ENCODE data around the gene IER2. TPM values are rescaled to one million over a fixed set of nuclear protein-coding genes. Genes with fewer than 3 reads are reported as not detected.

The IER2 gene
- total and polyA plus RNA-seq, 2 of the 4 experiments (the other 2 are of a cell fraction), result 7.7 to 102 TPM

DNA sequence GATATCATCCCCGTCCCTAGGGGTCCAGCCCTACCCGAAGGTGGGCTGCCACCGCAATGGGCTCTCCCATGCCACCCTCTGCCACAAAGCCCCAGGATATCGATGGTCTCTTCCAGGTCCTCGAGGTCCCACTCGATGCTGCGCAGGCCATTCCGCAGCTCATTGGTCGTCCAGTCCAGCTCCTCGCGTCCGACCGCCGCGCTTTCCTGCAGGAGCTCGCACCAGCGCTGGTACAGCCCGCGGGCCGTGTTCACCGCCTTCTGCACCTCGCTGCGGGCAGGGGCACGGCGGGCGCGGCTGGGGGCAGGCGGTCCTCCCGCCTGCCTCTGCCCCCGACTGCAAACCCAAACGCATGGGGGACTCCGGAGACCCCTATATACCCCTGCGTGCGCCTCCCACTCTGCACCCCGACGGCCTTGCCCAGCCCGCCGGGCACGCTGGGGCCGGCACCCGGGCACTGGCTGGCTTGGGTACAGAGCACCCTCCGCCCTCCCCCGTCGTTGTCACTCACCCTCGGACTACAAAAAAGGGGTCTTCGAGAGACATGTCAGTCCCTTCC lies 504 bp upstream of the IER2 start:
- TF ChIP-seq RAD21 (IDR thresholded peaks at IDR 0.05; ENCODE audit: low read length) (peak; percentile 8; the same call in 1 of the 2 replicates), MAZ (IDR thresholded peaks at IDR 0.05; ENCODE audit: borderline replicate concordance, low read depth, low read length) (no peak), MAFK (IDR thresholded peaks at IDR 0.05; ENCODE audit: low read depth, low read length) (no peak), CEBPB (IDR thresholded peaks at IDR 0.05; ENCODE audit: low read depth, low read length) (no peak), BHLHE40 (IDR thresholded peaks at IDR 0.05; ENCODE audit: low read depth, low read length) (no peak), SMC3 (IDR thresholded peaks at IDR 0.05; ENCODE audit: low read depth, low read length) (0 out of 2 replicates have a peak, but pooled peaks have one; percentile 8), RCOR1 (IDR thresholded peaks at IDR 0.05; ENCODE audit: insufficient replicate concordance, low read length) (no peak), POLR2A (IDR thresholded peaks at IDR 0.05; ENCODE audit: low read depth, low read length) (no peak), CHD1 (IDR thresholded peaks at IDR 0.05; ENCODE audit: low read depth, low read length) (no peak), FOS (IDR thresholded peaks at IDR 0.05; ENCODE audit: low read depth, low read length) (no peak), NFE2L2 (IDR thresholded peaks at IDR 0.05; ENCODE audit: low read depth, low read length) (no peak), MXI1 (IDR thresholded peaks at IDR 0.05; ENCODE audit: borderline replicate concordance, low read depth, low read length) (peak; percentile 11; the same call in 1 of the 2 replicates)
- TF ChIP-seq, protein P1, sequence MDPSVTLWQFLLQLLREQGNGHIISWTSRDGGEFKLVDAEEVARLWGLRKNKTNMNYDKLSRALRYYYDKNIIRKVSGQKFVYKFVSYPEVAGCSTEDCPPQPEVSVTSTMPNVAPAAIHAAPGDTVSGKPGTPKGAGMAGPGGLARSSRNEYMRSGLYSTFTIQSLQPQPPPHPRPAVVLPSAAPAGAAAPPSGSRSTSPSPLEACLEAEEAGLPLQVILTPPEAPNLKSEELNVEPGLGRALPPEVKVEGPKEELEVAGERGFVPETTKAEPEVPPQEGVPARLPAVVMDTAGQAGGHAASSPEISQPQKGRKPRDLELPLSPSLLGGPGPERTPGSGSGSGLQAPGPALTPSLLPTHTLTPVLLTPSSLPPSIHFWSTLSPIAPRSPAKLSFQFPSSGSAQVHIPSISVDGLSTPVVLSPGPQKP (IDR thresholded peaks at IDR 0.05; ENCODE audit: borderline replicate concordance, low read depth, low read length), result no peak
- TF ChIP-seq, protein P2, sequence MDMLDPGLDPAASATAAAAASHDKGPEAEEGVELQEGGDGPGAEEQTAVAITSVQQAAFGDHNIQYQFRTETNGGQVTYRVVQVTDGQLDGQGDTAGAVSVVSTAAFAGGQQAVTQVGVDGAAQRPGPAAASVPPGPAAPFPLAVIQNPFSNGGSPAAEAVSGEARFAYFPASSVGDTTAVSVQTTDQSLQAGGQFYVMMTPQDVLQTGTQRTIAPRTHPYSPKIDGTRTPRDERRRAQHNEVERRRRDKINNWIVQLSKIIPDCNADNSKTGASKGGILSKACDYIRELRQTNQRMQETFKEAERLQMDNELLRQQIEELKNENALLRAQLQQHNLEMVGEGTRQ (IDR thresholded peaks at IDR 0.05; ENCODE audit: low read depth, low read length), result no peak
- POLR2A ChIA-PET (ENCODE audit: unreplicated experiment), result interaction anchor here (0.5 to 1.1 kb wide), 4 partner anchors 13 to 358 kb away, joined by 3 to 8 read pairs (median 5); no protein-coding TSS in a partner anchor
- Histone ChIP-seq H2BK120ac (ENCODE audit: low read depth, low read length) (peak overlapping the region; percentile 59), H2AFZ (replicated peaks; ENCODE audit: low read length, poor library complexity) (peak overlapping the region; percentile 98), H3K18ac (ENCODE audit: low read depth, low read length) (peak overlapping the region; percentile 3; the same call in 1 of the 2 replicates), H4K91ac (ENCODE audit: insufficient read depth, low read depth, low read length) (peak overlapping the region; percentile 74), H3K9ac (ENCODE audit: low read depth, low read length) (peak overlapping the region; percentile 76), H3K4ac (ENCODE audit: low read depth, low read length) (peak overlapping the region; percentile 89), H3K79me1 (ENCODE audit: low read depth in 1 of 2, low read length in 2 of 2) (peaks cover 2 to 43% of the 10 kb centered on the region in 2 experiments; a peak in 2 of 4 replicates), H3K9me3 (ENCODE audit: control insufficient read depth, insufficient read depth, low read length) (no peaks in the 10 kb centered on the region), H2BK20ac (ENCODE audit: low read depth, low read length) (peak overlapping the region; percentile 69), H3K4me2 (ENCODE audit: low read depth, low read length) (peak overlapping the region; percentile 94), H4K8ac (ENCODE audit: low read depth in 2 of 2, low read length in 2 of 2) (peak overlapping the region; percentile 80 to 90), H3K23ac (ENCODE audit: low read depth, low read length) (peak overlapping the region; percentile 94), H4K5ac (ENCODE audit: low read depth, low read length) (peak overlapping the region; percentile 71), H2AK5ac (ENCODE audit: low read depth, low read length) (peak overlapping the region; percentile 93), H3K4me3 (ENCODE audit: insufficient read depth, low read depth, low read length) (peak overlapping the region; percentile 72), H3K56ac (ENCODE audit: extremely low read depth, insufficient read depth, low read length) (peak overlapping the region; percentile 17), H3K4me1 (ENCODE audit: control insufficient read depth, insufficient read depth, low read length) (peaks cover 6% of the 10 kb centered on the region; the same call in 1 of the 2 replicates), H3K9me1 (ENCODE audit: insufficient read depth, low read length) (peaks cover 4% of the 10 kb centered on the region), H2BK15ac (ENCODE audit: low read depth, low read length) (0 out of 3 replicates have a peak overlapping the region, but pooled peaks have one; percentile 31), H3K36me3 (ENCODE audit: control insufficient read depth, insufficient read depth, low read length) (peaks cover 7% of the 10 kb centered on the region), H4K20me1 (ENCODE audit: insufficient read depth, low read length) (peaks cover 19% of the 10 kb centered on the region), H3K27me3 (ENCODE audit: control insufficient read depth, insufficient read depth, low read length) (no peaks in the 10 kb centered on the region), H2BK5ac (ENCODE audit: low read depth, low read length, poor library complexity, severe bottlenecking) (peak overlapping the region; percentile 65), H3K27ac (ENCODE audit: insufficient read depth, low read length) (peak overlapping the region; percentile 74), H2AK9ac (replicated peaks; ENCODE audit: low read depth, low read length, poor library complexity) (peak overlapping the region; percentile 99), H3K14ac (replicated peaks; ENCODE audit: low read depth, low read length) (peak overlapping the region; percentile 87)
- in situ Hi-C loops (cut with MboI; ENCODE audit: low sequenced_read_pairs), result loop anchor here (10.0 kb wide), 1 partner anchor 695 kb away; no protein-coding TSS in a partner anchor
- CTCF ChIA-PET, result interaction anchor here (0.7 to 1.0 kb wide), 3 partner anchors 23 to 33 kb away, joined by 3 read pairs; partner anchors contain the start of gene NACC1
- no peak for DNase-seq
- BruUV-seq (replicated peaks), result no TSS peak
- ATAC-seq (ENCODE audit: low read depth), result peak; percentile 2
- dilution Hi-C loops (cut with HindIII; ENCODE audit: low sequenced_read_pairs, unreplicated experiment), result no loop called here
- 2% methylated on average over 25 of the region's 46 CpGs; no CpG with 5 or more reads in 1 of the 2 experiments for WGBS, 2 experiments (ENCODE audit: extremely low coverage in 2 of 2, insufficient read length in 1 of 2)
- intact Hi-C loops (cut with micrococcal nuclease), result loop anchor here (2.0 kb wide), 2 partner anchors 113 to 171 kb away; no protein-coding TSS in a partner anchor

Measured in IMR-90 (cell line).